MV-4-11 (cell line): Measurements from ENCODE around the gene ABCC3.
"Not testable (repeated sequence)": the region's sequence is repeated elsewhere in the genome, so short reads cannot be mapped to it uniquely, and the experiment has no call there.

Experiments used
- DNase-seq: peaks from one replicate; lab custom pipeline; 2025; lab: John Stamatoyannopoulos, UW

ABCC3 gene

GRCh38 chr17:50666316-50666715 is 31.6 kb downstream of the ABCC3 start:
- no peak for DNase-seq

DNA sequence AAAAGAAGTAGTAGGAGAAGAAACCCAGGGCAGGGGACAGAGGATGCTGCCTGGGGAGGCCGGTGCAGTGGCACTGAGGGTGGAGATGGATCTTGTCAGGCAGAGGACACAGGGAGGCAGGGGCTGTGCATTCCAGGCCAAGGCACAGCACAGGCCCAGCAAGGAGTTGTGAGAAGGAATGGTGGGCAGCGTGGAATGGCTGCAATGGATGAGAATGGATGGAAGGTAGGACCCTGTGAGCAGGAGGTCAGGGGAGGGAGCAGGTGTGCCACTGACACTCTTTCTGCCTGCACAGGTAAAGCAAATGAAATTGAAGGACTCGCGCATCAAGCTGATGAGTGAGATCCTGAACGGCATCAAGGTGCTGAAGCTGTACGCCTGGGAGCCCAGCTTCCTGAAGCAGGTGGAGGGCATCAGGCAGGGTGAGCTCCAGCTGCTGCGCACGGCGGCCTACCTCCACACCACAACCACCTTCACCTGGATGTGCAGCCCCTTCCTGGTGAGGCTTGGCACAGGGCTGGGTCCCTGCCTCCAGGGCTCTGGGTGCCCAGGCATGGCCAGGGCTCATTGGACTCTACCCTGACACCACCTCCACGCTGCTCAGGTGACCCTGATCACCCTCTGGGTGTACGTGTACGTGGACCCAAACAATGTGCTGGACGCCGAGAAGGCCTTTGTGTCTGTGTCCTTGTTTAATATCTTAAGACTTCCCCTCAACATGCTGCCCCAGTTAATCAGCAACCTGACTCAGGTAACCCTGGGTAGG is 32.8 kb downstream of the ABCC3 start:
- DNase-seq: no peak

DNA sequence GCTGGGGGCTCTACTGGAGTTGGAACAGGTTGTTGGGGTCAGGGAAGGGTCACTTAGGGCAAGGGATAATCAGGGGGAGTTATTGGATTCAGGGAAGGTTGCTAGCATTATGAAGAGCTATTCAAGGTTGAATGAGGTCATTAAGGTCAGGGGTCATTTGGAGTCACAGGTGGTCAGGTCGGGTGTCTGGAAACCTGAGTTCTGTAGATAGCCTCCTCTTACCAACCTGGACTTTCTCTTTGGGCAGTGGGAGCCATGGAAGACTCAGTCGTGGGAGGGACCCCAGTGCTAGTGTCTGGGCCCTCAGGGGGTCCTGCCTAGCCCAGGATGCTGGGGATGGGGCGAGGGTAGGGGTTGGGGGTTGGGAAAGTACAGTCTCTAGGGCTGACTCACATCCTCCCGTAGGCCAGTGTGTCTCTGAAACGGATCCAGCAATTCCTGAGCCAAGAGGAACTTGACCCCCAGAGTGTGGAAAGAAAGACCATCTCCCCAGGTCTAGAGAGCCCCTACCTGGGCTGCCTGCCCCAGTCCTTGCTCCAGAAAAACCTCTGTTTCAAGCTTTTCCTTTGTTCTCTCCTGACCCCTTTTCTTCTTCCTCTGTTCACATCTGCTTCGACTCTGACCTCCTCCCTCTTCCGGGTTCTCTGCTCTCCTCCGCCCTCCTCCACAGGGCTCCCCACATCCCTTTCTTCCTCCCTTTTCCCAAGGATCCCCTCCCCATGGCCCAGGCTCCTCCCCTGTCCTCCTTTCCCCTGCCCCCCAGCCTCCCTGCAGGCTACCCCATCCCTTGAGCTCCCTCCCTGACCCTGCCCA is 33.5 kb downstream of the ABCC3 start:
- no peak for DNase-seq

- no peak for DNase-seq
Observed at GRCh38 chr17:50668838-50669581, 34.3 kb downstream of the ABCC3 start.

GRCh38 chr17:50672071-50672470 is 37.4 kb downstream of the ABCC3 start:
- no peak for DNase-seq

GRCh38 chr17:50672831-50673551 is 38.3 kb downstream of the ABCC3 start:
- DNase-seq: no peak

DNA sequence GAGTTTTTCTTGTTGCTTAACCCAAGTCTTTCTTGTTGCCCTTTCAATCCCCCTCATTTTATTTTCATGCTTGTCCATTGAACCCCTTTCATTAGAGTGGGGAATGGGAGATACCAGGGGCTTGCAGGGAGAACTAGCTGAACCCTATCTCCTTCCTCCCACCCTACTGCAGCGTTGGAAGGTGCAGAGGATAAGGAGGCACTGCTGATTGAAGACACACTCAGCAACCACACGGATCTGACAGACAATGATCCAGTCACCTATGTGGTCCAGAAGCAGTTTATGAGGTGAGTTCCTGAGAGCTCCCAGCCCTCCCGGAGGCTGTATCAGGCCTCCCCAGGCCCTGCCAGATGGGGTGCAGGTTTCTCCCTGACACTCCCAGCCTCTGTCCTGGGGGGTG is 40.5 kb downstream of the ABCC3 start:
- no peak for DNase-seq

DNA sequence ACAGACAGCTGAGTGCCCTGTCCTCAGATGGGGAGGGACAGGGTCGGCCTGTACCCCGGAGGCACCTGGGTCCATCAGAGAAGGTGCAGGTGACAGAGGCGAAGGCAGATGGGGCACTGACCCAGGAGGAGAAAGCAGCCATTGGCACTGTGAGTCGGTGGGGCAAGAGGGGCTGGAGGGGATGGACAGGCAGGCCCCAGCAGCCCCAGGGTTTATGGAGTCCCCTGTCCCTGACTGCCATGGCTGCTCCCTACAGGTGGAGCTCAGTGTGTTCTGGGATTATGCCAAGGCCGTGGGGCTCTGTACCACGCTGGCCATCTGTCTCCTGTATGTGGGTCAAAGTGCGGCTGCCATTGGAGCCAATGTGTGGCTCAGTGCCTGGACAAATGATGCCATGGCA is 40.9 kb downstream of the ABCC3 start:
- DNase-seq: no peak

- no peak for DNase-seq
Observed at GRCh38 chr17:50676065-50676975, 41.6 kb downstream of the ABCC3 start.

DNA sequence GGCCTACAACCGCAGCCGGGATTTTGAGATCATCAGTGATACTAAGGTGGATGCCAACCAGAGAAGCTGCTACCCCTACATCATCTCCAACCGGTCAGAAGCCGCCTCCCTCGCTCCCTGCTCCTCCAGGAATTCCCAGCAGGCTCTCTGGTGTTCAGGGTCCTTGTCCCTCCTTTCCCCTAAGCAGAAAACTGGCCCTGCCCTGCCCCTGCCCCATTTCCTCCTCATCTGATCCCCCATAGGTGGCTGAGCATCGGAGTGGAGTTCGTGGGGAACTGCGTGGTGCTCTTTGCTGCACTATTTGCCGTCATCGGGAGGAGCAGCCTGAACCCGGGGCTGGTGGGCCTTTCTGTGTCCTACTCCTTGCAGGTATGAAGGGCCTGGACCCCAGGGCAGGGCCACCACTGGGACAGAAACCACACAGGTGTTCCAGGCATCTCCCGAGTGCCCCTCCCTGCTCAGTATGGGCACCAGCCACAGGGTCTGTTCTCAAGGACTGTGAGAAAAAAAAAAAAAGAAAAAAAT is 43.2 kb downstream of the ABCC3 start:
- no peak for DNase-seq

DNA sequence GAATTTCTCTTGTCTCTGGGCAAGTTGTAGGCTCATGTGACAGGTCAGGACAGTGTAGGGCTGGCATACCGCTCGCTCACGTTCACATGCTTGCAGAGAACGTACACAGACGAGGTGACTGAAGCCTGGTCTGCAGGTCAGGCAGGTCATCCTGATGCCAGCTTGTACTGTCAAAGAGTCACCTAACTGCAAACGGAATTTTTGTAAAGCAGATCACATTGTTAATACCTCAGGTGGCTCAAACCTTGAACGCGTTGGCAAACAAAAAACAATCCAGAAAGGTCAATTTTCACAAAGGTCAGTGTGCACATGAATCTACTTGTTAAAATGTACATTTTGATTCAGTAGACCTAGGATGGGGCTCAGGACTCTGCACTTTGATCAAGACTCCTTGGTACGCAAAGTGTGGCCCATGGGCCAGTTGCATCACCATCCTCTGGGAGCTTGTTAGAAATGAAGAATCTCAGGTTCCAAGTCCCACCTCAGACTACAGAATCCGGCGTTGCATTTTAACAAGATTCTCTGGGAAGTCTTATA is 44.4 kb downstream of the ABCC3 start:
- DNase-seq: no peak

DNA sequence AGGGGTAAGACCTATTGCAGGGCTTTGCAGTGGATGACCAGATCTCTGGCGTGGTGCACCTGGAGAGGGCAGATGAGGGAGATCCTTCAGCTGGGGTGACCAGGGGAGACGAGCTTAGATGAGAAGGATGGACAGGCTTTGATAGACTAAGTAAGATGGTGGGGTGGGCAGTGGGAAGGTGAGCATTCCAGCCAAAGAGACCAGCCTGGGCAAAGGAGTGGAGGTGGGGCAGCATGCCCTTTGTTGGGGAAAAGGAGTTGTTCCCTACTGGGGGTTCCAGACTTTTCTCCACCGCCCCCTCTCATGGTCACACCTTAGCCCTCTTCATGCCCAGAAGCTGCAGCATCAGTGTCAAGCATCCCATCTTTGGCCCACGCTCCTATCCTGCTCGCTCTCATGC is 45.4 kb downstream of the ABCC3 start:
- DNase-seq: no peak

DNA sequence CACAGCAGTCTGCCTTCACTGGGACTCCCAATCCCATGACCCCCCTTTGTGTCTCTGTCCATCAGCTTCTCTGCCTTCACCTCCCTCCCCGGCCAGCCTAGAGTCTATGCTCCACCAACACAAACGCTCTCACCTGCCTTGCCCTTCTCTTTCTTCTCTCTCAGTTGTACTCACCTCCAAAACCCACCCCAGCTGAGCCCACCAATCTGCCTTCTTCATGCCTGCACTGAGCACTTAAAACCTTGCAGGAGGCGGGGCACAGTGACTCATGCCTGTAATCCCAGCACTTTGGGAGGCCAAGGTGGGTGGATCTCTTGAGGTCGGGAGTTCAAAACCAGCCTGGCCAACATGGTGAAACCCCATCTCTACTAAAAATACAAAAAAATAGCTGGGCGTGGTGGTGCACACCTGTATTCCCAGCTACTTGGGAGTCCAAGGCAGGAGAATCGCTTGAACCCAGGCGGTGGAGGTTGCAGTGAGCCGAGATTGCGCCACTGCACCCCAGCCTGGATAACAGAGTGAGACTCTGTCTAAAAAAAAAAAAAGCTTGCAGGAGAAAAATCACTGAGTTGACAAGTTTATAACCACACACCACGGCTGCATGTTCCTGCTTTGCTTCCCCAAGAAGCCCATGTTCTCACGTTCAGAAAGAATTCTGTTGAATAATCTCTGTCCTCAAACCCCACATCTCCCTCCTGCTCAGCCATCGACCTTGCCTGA is 46.0 kb downstream of the ABCC3 start:
- DNase-seq: not testable (repeated sequence)

- DNase-seq: no peak
Observed at GRCh38 chr17:50681263-50682200, 46.9 kb downstream of the ABCC3 start.

DNA sequence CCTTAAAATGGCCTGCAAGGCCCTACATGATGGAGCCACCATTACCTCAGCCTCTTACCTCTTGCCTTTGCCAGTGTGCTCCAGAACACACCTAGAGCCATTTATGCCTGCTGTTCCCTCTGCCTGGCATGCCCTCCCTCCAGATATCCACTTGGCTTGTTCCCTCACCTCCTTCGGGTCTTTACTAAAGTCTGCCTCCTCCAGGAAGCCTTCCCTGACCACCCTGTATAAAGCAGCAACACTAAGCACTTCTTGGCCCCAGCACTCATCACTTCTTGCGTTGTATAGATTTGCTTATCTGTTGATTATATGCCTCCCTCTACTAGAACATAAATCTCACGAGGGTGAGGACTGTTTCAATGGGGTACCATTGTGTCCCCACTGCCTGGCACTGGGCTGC is 47.8 kb downstream of the ABCC3 start:
- DNase-seq: no peak

DNA sequence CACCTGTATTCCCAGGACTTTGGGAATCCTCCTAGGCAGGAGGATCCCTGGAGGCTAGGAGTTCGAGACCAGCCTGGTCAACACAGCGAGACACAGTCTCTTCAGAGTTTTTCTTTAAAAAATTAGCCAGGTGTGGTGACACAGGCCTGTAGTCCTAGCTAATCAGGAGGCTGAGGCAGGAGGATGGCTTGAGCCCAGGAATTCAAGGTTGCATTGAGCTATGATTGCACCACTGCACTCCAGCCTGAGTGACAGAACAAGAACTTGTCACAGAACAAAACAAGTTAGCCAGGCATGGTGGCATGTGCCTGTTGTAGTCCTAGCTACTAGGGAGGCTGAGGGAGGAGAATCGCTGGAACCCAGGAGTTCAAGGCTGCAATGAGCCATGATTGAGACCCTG is 48.3 kb downstream of the ABCC3 start:
- no peak for DNase-seq

GRCh38 chr17:50683434-50684287 is 49.0 kb downstream of the ABCC3 start:
- no peak for DNase-seq

GRCh38 chr17:50684288-50684611 is 49.6 kb downstream of the ABCC3 start:
- DNase-seq: no peak
